Endothelial cell of umbilical vein (primary cell): ENCODE results near the gene CD300LF.

Experiments
- EZH2 ChIP-seq: IDR thresholded peaks from 2 replicates; pipeline ENCODE4 v1.6.1; 2012; ENCODE audit warnings: borderline replicate concordance, low read depth, mild to moderate bottlenecking, moderate library complexity, low read length, inconsistent platforms; ENCODE audit not compliant: severe bottlenecking
- FOS ChIP-seq: IDR thresholded peaks from 2 replicates; pipeline ENCODE4 v1.6.1; 2011; ENCODE audit warnings: mild to moderate bottlenecking, low read length, moderate library complexity, borderline replicate concordance; ENCODE audit not compliant: insufficient read depth
- GATA2 ChIP-seq: IDR thresholded peaks from 2 replicates; pipeline ENCODE4 v1.7.0; 2011; ENCODE audit warnings: low read depth, mild to moderate bottlenecking, moderate library complexity, mixed read lengths, low read length; ENCODE audit not compliant: insufficient read length, insufficient read depth
- JUN ChIP-seq: IDR thresholded peaks from 2 replicates; pipeline ENCODE4 v1.6.1; 2011; ENCODE audit warnings: borderline replicate concordance, low read depth; ENCODE audit not compliant: insufficient read length, insufficient read depth
- MAX ChIP-seq: IDR thresholded peaks from 2 replicates; pipeline ENCODE4 v1.6.1; 2011; ENCODE audit not compliant: insufficient read depth, insufficient read length
- MYC ChIP-seq: IDR thresholded peaks from one replicate; pipeline ENCODE4 v1.6.1; 2011; ENCODE audit warnings: mild to moderate bottlenecking, low read depth, low read length
- POLR2A ChIP-seq: IDR thresholded peaks from 2 replicates; pipeline ENCODE4 v1.6.1; 2012; ENCODE audit warnings: low read depth, mild to moderate bottlenecking, control low read depth, low read length
- POLR2AphosphoS5 ChIP-seq: IDR thresholded peaks from 2 replicates; pipeline ENCODE4 v1.6.1; 2012; ENCODE audit warnings: low read depth, mild to moderate bottlenecking, control low read depth, low read length, moderate library complexity; ENCODE audit not compliant: insufficient read depth
- TF ChIP-seq, protein P1 (sequence below), 2 donors: IDR thresholded peaks; 1 replicate in 1 of 2; 2 replicates in 1 of 2; pipeline ENCODE4 v1.5.1; 2011; ENCODE audit warnings: low read length in 2 of 2, mild to moderate bottlenecking in 2 of 2, moderate library complexity in 2 of 2, control low read depth in 1 of 2, inconsistent platforms in 1 of 2, low read depth in 1 of 2; ENCODE audit not compliant: insufficient read depth in 1 of 2; ENCODE audit errors: extremely low read depth in 1 of 2

- no peak for TF ChIP-seq POLR2A
- TF ChIP-seq MAX = no peak
- TF ChIP-seq, protein P1, sequence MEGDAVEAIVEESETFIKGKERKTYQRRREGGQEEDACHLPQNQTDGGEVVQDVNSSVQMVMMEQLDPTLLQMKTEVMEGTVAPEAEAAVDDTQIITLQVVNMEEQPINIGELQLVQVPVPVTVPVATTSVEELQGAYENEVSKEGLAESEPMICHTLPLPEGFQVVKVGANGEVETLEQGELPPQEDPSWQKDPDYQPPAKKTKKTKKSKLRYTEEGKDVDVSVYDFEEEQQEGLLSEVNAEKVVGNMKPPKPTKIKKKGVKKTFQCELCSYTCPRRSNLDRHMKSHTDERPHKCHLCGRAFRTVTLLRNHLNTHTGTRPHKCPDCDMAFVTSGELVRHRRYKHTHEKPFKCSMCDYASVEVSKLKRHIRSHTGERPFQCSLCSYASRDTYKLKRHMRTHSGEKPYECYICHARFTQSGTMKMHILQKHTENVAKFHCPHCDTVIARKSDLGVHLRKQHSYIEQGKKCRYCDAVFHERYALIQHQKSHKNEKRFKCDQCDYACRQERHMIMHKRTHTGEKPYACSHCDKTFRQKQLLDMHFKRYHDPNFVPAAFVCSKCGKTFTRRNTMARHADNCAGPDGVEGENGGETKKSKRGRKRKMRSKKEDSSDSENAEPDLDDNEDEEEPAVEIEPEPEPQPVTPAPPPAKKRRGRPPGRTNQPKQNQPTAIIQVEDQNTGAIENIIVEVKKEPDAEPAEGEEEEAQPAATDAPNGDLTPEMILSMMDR (IDR thresholded peaks at IDR 0.05; ENCODE audit: extremely low read depth in 1 of 2, insufficient read depth in 1 of 2, low read depth in 1 of 2, low read length in 2 of 2) = no peak
- TF ChIP-seq FOS = no peak
- TF ChIP-seq POLR2AphosphoS5 = no peak
- no peak for TF ChIP-seq EZH2
- no peak for TF ChIP-seq MYC
- TF ChIP-seq JUN = no peak
- no peak for TF ChIP-seq GATA2
Measured at GRCh38 chr17:74756891-74757290, 44.2 kb upstream of the CD300LF start.
